NCI-H2196 treated with DMSO at 0.1 percent for 48 hours (cell line): ENCODE results near the gene ADAMTS20.

ENCODE experiments used
- DNase-seq: peaks from one replicate; lab custom pipeline; 2025; ENCODE audit not compliant: unreplicated experiment; lab: John Stamatoyannopoulos, UW

ADAMTS20 gene

GRCh38 chr12:43317156-43317555 lies 234.8 kb downstream of the ADAMTS20 start:
- no peak for DNase-seq

- DNase-seq: no peak
Observed at GRCh38 chr12:43316520-43316919, 235.5 kb downstream of the ADAMTS20 start.

GRCh38 chr12:43315961-43316360 lies 236.0 kb downstream of the ADAMTS20 start:
- no peak for DNase-seq

GRCh38 chr12:43312991-43313505 lies 239.0 kb downstream of the ADAMTS20 start:
- no peak for DNase-seq

- DNase-seq: no peak
Observed at GRCh38 chr12:43310596-43310995, 241.4 kb downstream of the ADAMTS20 start.

GRCh38 chr12:43309959-43310358 lies 242.0 kb downstream of the ADAMTS20 start:
- DNase-seq: no peak

GRCh38 chr12:43308776-43309175 lies 243.2 kb downstream of the ADAMTS20 start:
- DNase-seq: no peak

- DNase-seq: no peak
Observed at GRCh38 chr12:43307126-43307525, 244.9 kb downstream of the ADAMTS20 start.

GRCh38 chr12:43306066-43306465 lies 245.9 kb downstream of the ADAMTS20 start:
- no peak for DNase-seq

- DNase-seq: no peak
Observed at GRCh38 chr12:43305065-43305464, 246.9 kb downstream of the ADAMTS20 start.
